ENCODE data around the gene ACADVL. TPM values are rescaled to one million over a fixed set of nuclear protein-coding genes. Genes with fewer than 3 reads are reported as not detected.

Gene ACADVL
- total and polyA plus RNA-seq, 8 donors, result 348 to 3,058 (median 733) TPM

DNA sequence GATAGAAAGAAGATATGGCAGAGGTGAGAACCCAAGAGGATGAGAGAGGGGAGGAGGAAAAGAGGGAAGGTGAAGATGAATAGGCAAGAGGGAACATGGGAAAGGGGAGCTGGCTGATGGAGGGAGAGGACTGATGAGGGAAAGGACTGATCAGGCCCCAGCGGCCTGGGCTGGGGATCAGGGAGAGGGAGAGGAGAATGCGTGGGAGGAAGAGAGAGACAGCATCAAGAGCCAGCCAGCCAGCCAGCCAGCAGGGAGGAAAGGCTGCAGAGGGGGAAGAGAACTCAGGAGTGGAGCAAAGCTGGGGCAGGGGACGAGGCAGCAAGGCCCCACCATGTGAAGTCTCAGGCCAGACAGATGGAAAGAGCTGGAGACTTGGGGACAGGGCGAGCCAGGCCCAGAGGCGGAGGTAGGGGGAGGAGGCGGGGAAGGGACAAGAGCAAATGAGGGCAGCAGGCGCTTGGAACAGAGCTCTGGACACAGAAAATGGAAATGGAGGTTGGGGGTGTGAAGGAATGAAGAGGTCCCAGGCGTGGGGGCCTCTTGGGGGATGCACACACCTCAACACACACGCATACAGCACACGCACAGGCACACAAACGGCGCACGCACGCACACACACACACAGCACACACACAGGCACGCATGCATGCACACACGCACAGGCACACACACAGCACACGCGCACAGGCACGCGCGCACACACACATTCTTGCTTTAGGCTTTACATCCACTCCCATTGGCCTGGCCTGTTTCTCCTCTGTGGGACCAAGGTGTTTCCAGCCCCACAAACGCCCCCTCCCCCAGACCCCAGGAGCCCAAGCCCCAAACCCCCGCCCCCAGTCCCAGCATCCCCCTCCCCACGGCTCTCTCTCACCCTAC, 12.4 kb upstream of the ACADVL start:
- no peak overlapping the region for H3K4me3 ChIP-seq
- 76 to 85% (median 80%) methylated on average over 24 of the region's 24 CpGs for WGBS, 5 donors
- peaks cover 11 to 44% (median 23%) of the 10 kb centered on the region in 4 donors for H3K4me1 ChIP-seq
- no peaks in the 10 kb centered on the region for H3K9me3 ChIP-seq
- H3K36me3 ChIP-seq, result peaks cover 7 to 16% (median 16%) of the 10 kb centered on the region in 4 donors
- peaks cover 0 to 38% (median 0%) of the 10 kb centered on the region in 3 donors for H3K27me3 ChIP-seq
- intact Hi-C loops (cut with DNase I; ENCODE audit: low total_unique reads), result no loop called here
- H3K27ac ChIP-seq, result peak overlapping the region in 1 of 5 donors; percentile 51
- no peak for TF ChIP-seq POLR2AphosphoS5 (IDR thresholded peaks at IDR 0.05)
- no peak for TF ChIP-seq POLR2A (IDR thresholded peaks at IDR 0.05)
- TF ChIP-seq, protein P1, sequence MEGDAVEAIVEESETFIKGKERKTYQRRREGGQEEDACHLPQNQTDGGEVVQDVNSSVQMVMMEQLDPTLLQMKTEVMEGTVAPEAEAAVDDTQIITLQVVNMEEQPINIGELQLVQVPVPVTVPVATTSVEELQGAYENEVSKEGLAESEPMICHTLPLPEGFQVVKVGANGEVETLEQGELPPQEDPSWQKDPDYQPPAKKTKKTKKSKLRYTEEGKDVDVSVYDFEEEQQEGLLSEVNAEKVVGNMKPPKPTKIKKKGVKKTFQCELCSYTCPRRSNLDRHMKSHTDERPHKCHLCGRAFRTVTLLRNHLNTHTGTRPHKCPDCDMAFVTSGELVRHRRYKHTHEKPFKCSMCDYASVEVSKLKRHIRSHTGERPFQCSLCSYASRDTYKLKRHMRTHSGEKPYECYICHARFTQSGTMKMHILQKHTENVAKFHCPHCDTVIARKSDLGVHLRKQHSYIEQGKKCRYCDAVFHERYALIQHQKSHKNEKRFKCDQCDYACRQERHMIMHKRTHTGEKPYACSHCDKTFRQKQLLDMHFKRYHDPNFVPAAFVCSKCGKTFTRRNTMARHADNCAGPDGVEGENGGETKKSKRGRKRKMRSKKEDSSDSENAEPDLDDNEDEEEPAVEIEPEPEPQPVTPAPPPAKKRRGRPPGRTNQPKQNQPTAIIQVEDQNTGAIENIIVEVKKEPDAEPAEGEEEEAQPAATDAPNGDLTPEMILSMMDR (IDR thresholded peaks at IDR 0.05), result no peak
- no peak for TF ChIP-seq EP300 (IDR thresholded peaks at IDR 0.05)
- DNase-seq, result peak in 1 of 2 donors; percentile 72

DNA sequence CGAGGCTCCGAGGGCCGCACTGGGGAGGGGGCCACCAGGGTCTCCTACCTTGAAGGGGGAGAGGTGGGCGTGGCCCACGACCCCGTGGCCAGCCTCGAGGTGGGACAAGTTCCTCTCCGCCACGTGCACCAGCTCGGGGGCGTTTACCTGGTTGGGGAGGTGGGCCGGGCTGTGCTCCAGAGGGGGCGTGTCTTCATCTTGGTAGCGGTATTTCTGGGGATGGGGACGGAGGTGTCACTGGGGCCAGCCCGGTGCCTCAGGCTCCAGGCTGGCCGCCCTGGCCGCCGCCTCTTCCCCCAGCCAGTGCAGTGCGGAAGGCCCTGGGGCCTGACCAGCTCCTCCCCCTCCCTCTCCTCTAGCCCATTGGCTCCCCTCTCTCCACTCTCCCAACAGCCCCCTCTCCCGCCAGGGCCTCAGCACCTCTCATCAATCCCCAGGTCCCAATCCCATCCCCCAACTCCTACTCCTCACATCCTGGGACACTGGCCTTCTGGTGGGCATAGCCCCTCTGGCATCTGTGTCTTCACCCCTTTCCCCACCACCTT, 11.6 kb upstream of the ACADVL start:
- Histone ChIP-seq H3K27ac (no peak overlapping the region), H3K36me3 (peaks cover under 1 to 9% (median 8%) of the 10 kb centered on the region in 4 donors), H3K27me3 (peaks cover 0 to 39% (median 0%) of the 10 kb centered on the region in 3 donors), H3K9me3 (no peaks in the 10 kb centered on the region), H3K4me3 (no peak overlapping the region), H3K4me1 (peaks cover 11 to 44% (median 24%) of the 10 kb centered on the region in 4 donors)
- no peak for DNase-seq
- TF ChIP-seq POLR2AphosphoS5 (IDR thresholded peaks at IDR 0.05) (no peak), EP300 (IDR thresholded peaks at IDR 0.05) (no peak), POLR2A (IDR thresholded peaks at IDR 0.05) (no peak)
- TF ChIP-seq, protein P1 (IDR thresholded peaks at IDR 0.05), result no peak
- WGBS, 5 donors, result 49 to 62% (median 51%) methylated on average over 10 to 21 of the region's 21 CpGs
- intact Hi-C loops (cut with DNase I; ENCODE audit: low total_unique reads), result no loop called here

DNA sequence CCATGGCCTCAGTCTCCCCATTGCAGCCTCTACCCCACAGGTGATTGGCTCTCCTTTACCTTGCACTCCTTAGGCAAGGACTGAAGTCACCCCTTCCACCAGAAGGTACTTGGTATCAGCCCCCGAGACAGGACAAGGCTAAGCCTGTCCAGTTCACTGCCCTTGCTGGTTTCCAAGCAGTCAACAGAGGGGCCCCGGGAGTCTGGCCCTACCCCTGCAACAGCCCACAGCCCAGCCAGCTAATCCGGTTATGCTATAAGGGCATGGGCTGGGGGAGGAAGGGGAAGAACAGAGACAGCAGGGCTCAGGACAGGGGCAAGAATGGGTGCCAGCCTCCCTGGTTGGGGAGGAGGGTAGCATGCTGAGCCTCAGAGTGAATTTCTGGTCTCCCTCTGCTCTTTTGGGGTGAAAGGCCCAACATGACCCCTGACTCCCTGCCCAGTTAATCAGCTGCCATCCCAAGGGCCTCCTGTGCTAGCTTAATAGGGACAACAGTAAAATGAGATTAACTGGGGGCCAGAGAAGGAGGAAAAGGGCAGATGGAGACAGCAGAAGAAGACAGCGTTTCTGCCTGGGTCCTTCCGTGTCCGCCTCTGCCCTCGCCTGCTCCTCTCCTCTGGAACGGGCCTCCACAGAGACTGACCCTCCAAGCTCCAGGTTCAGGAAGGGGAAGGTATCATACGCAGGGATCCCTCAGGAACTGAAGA, 10.8 kb upstream of the ACADVL start:
- H3K27ac ChIP-seq, result no peak overlapping the region
- intact Hi-C loops (cut with DNase I; ENCODE audit: low total_unique reads), result no loop called here
- H3K27me3 ChIP-seq, result peaks cover 0 to 39% (median 0%) of the 10 kb centered on the region in 3 donors
- no peak for TF ChIP-seq POLR2AphosphoS5 (IDR thresholded peaks at IDR 0.05)
- TF ChIP-seq, protein P1 (IDR thresholded peaks at IDR 0.05), result no peak
- TF ChIP-seq POLR2A (IDR thresholded peaks at IDR 0.05), result no peak
- TF ChIP-seq EP300 (IDR thresholded peaks at IDR 0.05), result no peak
- H3K4me3 ChIP-seq, result no peak overlapping the region
- H3K4me1 ChIP-seq, result peaks cover 16 to 50% (median 30%) of the 10 kb centered on the region in 4 donors
- DNase-seq, result no peak
- 66 to 81% (median 75%) methylated on average over 9 of the region's 9 CpGs for WGBS, 5 donors
- H3K9me3 ChIP-seq, result no peaks in the 10 kb centered on the region
- H3K36me3 ChIP-seq, result peaks cover 0 to 1% (median under 1%) of the 10 kb centered on the region in 4 donors
